HG03439 (cell line): ENCODE data around the gene ITIH6.
"Not testable (repeated sequence)": the region's sequence is repeated elsewhere in the genome, so short reads cannot be mapped to it uniquely, and the experiment has no call there.

Source experiments
- ATAC-seq: cut with Tn5 transposase; IDR thresholded peaks from one replicate; pipeline ENCODE4 v1.9.1; 2021; ENCODE audit warnings: mild to moderate bottlenecking, moderate library complexity; ENCODE audit not compliant: unreplicated experiment

The ITIH6 gene

DNA sequence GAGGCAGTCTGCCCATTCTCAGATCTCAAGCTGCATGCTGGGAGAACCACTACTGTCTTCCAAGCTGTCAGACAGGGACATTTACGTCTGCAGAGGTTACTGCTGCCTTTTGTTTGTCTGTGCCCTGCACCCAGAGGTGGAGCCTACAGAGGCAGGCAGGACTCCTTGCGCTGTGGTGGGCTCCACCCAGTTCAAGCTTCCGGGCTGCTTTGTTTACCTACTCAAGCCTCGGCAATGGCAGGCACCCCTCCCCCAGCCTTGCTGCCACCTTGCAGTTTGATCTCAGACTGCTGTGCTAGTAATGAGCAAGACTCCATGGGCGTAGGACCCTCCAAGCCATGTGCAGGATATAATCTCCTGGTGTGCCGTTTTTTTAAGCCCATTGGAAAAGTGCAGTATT lies 59.5 kb downstream of the ITIH6 start:
- ATAC-seq, result not testable (repeated sequence)

DNA sequence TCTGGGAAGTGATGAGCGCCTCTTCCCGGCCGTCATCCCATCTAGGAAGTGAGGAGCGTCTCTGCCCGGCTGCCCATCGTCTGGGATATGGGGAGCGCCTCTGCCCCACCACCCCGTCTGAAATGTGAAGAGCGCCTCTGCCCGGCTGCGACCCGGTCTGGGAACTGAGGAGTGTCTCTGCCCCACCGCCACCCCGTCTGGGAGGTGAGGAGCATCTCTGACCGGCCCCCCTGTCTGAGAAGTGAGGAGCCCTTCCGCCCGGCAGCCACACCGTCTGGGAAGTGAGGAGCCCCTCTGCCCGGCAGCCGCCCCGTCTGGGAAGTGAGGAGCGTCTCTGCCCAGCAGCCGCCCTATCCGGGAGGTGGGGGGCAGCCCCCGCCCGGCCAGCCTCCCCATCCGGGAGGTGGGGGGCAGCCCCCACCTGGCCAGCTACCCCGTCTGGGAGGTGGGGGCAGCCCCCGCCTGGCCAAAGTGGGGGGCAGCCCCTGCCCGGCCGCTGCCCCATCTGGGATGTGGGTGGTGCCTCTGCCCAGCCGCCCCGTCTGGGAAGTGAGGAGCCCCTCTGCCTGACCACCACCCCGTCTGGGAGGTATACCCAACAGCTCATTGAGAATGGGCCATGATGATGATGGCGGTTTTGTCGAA lies 61.6 kb downstream of the ITIH6 start:
- ATAC-seq, result not testable (repeated sequence)

DNA sequence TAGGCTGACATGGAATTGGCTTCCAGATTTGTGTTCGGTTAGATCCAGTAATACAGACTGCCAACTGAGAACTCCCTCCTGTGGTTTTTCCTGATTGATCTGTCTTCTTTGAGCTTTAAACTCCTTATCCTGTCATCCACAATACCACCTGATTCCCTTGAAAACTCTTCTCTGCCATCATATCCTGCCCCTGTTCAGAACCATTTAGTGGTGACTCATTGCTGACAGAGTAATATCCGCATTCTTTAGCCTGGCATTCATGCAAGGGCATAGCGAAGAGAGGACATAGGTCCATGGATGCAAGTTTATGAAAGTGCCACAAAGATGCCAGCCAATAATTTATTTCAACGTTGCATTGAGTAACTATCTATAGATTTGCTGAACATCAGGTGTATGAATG lies 76.6 kb downstream of the ITIH6 start:
- ATAC-seq, result no peak

DNA sequence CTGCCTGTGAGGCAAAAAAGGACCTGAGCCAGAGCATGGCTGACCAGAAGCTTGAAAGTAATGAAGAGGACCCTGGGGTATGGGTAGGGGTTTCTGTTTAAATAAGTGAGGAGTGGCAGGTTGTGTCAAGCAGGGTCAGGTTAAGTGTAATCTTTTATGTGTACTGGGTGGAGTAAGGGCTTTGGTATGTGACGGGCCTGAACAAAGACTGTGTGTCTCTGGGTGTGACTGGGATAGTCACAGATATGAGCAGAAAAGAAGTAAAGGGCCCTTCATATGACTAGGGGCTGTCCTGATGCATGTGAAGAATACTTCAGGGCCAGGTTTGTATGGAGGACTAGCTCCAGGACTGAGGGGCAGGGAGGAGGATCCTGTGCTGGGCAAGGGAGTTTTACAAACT lies 82.4 kb downstream of the ITIH6 start:
- no peak for ATAC-seq

DNA sequence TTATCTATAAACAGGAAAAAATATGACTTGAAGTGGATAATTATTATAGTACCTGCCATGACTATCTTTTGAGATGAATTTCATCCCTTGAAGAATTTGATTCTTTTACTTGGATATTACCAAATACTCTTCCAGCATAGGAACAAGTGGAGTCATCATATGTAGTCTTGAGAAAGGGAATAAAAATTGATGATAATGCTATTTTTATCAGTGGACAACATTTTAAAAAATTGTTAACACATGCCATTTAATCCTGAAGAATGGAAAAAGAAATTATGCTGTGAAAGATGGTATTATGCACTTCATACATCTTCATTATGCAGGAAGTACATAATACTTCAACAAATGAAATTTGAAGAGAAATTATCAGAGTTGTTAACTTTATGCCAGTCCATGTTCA lies 83.6 kb downstream of the ITIH6 start:
- ATAC-seq, result no peak

DNA sequence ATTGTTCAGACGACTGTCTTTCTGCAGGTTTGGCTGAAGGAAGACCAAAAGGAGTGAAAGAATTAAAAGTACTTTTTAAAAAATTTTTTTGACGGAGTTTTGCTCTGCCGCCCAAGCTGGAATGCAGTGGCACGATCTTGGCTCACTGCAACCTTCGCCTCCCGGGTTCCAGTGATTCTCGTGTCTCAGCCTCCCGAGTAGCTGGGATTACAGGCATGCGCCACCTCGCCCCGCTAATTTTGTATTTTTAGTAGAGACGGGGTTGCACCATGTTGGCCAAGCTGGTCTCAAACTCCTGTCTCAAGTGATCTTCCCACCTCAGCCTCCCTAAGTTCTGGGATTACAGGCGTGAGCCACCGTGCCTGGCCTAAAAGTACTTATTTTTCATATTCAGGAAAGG lies 86.3 kb downstream of the ITIH6 start:
- ATAC-seq, result no peak

DNA sequence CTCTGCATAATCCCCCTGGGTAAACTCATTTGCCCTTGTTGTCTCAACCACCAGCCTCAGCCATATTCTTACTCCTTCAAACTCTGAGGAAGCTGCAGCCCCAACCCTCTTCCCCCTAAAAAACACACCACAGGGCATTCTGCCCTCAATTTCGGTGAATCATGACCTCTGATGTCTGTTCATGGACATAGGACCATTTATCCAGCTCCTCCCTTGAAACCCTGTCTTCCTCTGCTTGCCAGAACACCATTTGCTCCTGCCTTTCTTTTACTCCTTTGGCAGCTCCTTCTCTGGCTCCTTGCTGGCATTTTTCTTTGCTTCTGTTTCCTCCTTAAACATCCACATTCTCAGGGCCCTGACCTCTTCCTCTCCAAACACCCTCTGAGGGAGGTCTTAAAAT lies 87.1 kb downstream of the ITIH6 start:
- ATAC-seq, result no peak

DNA sequence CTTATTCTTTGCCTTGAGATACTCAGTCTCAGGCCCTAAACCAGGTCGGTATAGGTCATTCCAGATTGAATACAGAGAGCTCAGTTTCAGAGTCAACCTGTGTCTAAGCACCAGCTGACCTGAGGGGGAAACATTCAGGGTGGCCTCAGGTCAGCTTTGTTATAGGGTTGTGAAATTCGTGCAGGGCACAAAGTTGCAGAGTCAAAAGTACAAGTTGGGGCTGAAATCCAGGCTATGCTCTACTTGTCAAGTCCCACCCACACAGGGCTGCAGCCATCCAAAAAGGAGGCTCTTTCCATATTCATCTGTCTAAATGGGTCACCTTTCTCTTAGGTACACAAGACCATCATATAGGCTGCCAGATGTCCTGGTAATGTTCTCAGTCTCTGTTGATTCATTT lies 89.7 kb downstream of the ITIH6 start:
- ATAC-seq, result no peak
